ENCODE results near the gene CAMK2B. TPM values are rescaled to one million over a fixed set of nuclear protein-coding genes. Genes with fewer than 3 reads are reported as not detected.
A peak's percentile ranks its signal among the peaks of the same experiment; 100 is the strongest.

The CAMK2B gene
- total and polyA plus RNA-seq, 2 of the 13 experiments (the other 11 are each of a cell fraction or from before 2014, with no cell fraction given): 0.27 to 0.48 TPM

GRCh38 chr7:44221231-44221791 is 104.1 kb downstream of the CAMK2B start (continued):
- TF ChIP-seq ZHX2 (IDR thresholded peaks at IDR 0.05; ENCODE audit: low read depth): 0 out of 2 replicates have a peak, but pooled peaks have one; percentile 35
- TF ChIP-seq ZHX2 (CRISPR knock-in tag; IDR thresholded peaks at IDR 0.05; ENCODE audit: borderline replicate concordance): peak; percentile 96; the same call in 1 of the 2 replicates
- TF ChIP-seq CTCF (CRISPR knock-in tag; IDR thresholded peaks at IDR 0.05): peak; percentile 77
- no peak for TF ChIP-seq NFRKB (IDR thresholded peaks at IDR 0.05)
- peak; percentile 91 for TF ChIP-seq ZSCAN12 (CRISPR knock-in tag; IDR thresholded peaks at IDR 0.05)
- peak; percentile 28; the same call in 1 of the 2 replicates for TF ChIP-seq THAP7 (CRISPR knock-in tag; IDR thresholded peaks at IDR 0.05)
- TF ChIP-seq PRDM4 (CRISPR knock-in tag; IDR thresholded peaks at IDR 0.05; ENCODE audit: borderline replicate concordance): no peak
- 0 out of 2 replicates have a peak, but pooled peaks have one; percentile 45 for TF ChIP-seq ZNF501 (CRISPR knock-in tag; IDR thresholded peaks at IDR 0.05)
- peak; percentile 88 for TF ChIP-seq ZBTB10 (CRISPR knock-in tag; IDR thresholded peaks at IDR 0.05; ENCODE audit: borderline replicate concordance)
- TF ChIP-seq NBN (conservative IDR thresholded peaks at IDR 0.05): no peak
- TF ChIP-seq SATB2 (CRISPR knock-in tag; IDR thresholded peaks at IDR 0.05): peak; percentile 91
- TF ChIP-seq ZNF253 (CRISPR knock-in tag; IDR thresholded peaks at IDR 0.05; ENCODE audit: borderline replicate concordance): 0 out of 2 replicates have a peak, but pooled peaks have one; percentile 37
- peak; percentile 70; the same call in 1 of the 2 replicates for TF ChIP-seq BHLHE40 (IDR thresholded peaks at IDR 0.05; ENCODE audit: low read length)
